ELF-1 (cell line): ENCODE data around the gene MED13L.
"Not testable (repeated sequence)": the region's sequence is repeated elsewhere in the genome, so short reads cannot be mapped to it uniquely, and the experiment has no call there.

Source experiments
- DNase-seq: peaks from one replicate; pipeline ENCODE4 v3.0.0-alpha.2; 2016; ENCODE audit warnings: low read depth, low spot score

Gene MED13L

GRCh38 chr12:116303929-116304328 is 26.4 kb upstream of the MED13L start:
- no peak for DNase-seq

GRCh38 chr12:116303066-116303465 is 25.6 kb upstream of the MED13L start:
- no peak for DNase-seq

- no peak for DNase-seq
Measured at GRCh38 chr12:116302166-116303058, 24.9 kb upstream of the MED13L start.

GRCh38 chr12:116301621-116302020 is 24.1 kb upstream of the MED13L start:
- no peak for DNase-seq

GRCh38 chr12:116299665-116300328 is 22.3 kb upstream of the MED13L start:
- no peak for DNase-seq

- no peak for DNase-seq
Measured at GRCh38 chr12:116299064-116299463, 21.6 kb upstream of the MED13L start.

GRCh38 chr12:116298578-116298977 is 21.1 kb upstream of the MED13L start:
- no peak for DNase-seq

- DNase-seq: no peak
Measured at GRCh38 chr12:116297224-116297834, 19.8 kb upstream of the MED13L start.

GRCh38 chr12:116295327-116296263 is 18.1 kb upstream of the MED13L start:
- DNase-seq: no peak

- no peak for DNase-seq
Measured at GRCh38 chr12:116294454-116295165, 17.1 kb upstream of the MED13L start.

GRCh38 chr12:116293687-116294453 is 16.4 kb upstream of the MED13L start:
- DNase-seq: no peak

GRCh38 chr12:116291218-116291617 is 13.7 kb upstream of the MED13L start:
- DNase-seq: no peak

- DNase-seq: peak; percentile 70
Measured at GRCh38 chr12:116288735-116289134, 11.2 kb upstream of the MED13L start.

GRCh38 chr12:116287842-116288301 is 10.4 kb upstream of the MED13L start:
- no peak for DNase-seq

- no peak for DNase-seq
Measured at GRCh38 chr12:116284396-116284795, 6.9 kb upstream of the MED13L start.

- DNase-seq: not testable (repeated sequence)
Measured at GRCh38 chr12:116283881-116284280, 6.4 kb upstream of the MED13L start.

GRCh38 chr12:116282371-116283286 is 5.1 kb upstream of the MED13L start:
- DNase-seq: no peak

GRCh38 chr12:116280595-116281290 is 3.2 kb upstream of the MED13L start:
- DNase-seq: no peak
